UCSD-AML1 (cell line): Measurements from ENCODE around the gene TCAP.

ENCODE experiments used
- DNase-seq: peaks from one replicate; lab custom pipeline; 2025; ENCODE audit not compliant: unreplicated experiment; lab: John Stamatoyannopoulos, UW

The TCAP gene, protein sequence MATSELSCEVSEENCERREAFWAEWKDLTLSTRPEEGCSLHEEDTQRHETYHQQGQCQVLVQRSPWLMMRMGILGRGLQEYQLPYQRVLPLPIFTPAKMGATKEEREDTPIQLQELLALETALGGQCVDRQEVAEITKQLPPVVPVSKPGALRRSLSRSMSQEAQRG

DNA sequence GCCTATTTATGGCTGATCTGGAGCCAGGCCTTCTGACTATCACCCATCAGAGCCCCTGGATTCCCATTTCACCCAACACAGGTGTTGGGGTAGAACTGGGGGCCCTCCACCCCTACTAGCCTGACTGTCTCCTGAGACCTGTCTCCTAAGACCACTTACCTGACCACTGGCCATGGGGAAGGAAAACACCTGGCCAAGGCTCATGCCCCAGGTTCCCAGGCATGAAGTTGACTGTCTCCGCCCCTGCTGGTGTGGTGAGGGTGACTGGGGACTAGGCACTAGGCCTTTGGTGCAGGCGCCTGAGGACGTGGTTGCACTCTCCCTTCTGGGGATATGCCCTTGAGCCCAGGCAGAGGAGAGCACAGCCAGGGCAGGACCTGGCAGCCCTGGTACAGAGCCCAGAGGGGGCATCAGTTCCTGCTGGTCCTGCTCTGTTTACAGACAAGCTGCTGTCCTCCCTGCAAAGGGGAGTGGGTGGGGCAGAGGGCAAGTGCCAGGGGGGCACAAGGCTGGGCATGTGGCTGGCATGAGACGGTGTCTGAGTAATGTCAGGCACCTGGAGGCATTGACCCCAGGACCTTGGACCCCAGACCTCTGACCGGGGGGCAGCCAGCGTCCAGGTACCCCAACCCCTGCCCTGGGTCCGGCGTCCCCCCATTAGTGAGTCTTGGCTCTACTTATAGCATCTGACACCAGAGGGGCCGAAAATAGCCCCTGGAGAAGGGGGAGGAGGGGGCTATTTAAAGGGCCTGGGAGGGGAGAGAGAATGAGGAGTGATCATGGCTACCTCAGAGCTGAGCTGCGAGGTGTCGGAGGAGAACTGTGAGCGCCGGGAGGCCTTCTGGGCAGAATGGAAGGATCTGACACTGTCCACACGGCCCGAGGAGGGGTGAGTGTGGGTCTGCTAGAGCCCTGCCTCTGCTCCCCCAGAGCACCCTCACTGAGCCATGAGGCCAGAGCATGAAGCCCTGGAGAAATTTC lies at the start of gene TCAP:
TCAP (plus strand) TSS at position 769 of the 981 bp plus-strand sequence; CDS start at position 780, 11 bp downstream.
- no peak for DNase-seq

DNA sequence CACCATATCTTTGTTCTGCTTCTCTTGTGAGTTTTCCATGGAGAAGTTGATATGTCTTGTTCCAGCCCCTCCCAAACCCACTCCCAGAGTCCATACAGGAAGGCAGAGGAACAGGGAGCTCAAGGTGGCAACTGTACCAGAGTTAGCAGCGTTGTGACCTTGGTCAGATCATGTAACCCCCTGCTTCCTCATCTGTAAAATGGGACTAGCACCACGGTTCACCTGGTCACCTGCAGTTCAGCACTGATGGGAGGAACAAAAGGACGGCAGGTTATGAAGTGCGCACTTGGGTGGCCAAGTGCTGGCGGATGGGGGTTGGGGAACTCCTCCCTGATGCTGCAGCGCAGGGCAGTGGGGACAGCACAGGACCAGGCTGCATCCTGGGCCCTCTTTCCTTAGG lies 49.7 kb upstream of the TCAP start:
- DNase-seq: no peak

DNA sequence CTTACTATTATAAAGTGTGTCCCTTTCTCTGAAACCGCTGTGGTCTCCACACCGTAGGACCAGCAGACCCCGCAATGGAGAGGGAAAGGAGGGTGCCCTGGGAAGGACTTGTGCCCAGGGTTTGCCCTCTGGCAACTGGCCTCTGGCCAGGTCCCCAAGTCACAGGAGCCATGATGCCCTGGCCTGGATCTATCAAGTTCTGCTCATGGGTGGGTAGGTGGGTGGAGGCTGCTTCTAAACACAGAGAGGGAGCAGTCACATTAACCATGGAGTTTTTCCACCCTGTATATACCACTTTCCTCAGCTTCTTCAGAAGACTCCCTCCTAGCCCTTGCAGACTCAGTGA lies 48.1 kb upstream of the TCAP start:
- DNase-seq: no peak

DNA sequence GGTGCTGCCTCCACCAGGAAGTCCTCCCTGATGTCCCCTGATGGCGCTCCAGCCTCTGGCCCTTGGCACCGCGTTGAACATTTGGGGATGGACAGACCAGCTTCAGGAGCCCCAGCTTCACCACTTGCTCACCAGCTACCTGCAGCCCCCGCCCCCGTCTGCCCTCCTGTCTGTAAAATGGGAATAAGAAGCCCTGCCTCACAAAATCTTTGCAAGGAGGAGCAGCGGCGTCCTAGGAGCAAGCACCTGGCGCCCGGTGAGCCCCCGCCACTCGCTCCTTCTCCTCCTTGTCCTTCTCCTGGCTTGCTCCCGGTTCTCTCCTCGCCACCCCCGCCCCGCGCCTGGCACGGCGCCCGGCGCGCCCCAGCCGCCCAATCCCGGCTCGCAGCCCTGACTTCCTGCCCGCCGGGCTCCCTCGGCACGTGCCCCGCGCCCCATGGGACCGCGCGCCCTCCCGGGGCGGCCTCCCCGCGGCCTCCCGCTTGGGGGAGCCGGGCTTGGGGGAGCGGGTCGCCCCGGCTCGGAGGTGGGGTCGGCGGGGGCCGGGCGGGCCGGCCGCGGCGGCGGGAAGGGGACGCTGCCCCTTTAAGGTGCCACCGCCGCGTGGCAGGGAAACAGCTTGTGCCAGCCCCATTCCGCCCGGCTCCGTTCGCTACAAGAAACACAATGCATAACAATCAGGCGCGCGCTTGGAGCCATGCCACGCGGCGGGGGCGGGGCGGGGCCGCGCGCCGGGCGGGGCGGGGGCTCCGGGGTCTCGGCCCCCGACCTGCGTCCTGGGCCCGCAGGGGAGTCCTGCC lies 47.5 kb upstream of the TCAP start:
- DNase-seq: peak; percentile 60

DNA sequence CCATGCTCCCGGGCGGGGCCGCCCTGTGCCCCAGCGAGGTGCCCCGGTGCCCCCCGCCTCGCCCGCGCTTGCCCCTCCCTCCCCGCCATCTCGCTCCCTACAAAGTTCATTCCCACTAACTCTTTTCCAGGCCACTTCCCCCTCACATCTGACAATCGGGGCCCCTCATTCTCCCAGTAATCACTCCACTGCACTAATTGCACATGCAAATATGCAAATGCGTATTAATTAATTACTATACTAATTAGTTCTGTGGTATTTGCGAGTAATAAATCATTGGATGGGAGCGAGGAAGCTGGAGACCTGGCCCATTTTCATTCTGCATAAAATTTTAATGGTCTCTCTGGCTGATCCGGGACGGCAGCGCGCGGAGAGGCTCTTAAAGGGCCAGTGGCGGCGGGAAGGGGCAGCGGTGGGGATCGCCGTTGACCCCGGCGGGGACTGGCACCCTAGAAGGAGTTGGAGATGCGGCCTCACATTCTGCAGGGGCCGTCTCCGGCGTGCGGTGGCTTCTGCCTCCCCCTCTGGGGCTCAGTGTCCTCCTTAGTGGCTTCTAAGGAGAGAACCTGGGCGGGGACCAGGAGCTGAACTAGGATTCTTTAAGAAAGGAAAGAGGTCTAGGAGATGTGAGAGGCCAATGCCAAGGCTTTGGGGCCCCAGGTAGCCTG lies 46.8 kb upstream of the TCAP start:
- no peak for DNase-seq

DNA sequence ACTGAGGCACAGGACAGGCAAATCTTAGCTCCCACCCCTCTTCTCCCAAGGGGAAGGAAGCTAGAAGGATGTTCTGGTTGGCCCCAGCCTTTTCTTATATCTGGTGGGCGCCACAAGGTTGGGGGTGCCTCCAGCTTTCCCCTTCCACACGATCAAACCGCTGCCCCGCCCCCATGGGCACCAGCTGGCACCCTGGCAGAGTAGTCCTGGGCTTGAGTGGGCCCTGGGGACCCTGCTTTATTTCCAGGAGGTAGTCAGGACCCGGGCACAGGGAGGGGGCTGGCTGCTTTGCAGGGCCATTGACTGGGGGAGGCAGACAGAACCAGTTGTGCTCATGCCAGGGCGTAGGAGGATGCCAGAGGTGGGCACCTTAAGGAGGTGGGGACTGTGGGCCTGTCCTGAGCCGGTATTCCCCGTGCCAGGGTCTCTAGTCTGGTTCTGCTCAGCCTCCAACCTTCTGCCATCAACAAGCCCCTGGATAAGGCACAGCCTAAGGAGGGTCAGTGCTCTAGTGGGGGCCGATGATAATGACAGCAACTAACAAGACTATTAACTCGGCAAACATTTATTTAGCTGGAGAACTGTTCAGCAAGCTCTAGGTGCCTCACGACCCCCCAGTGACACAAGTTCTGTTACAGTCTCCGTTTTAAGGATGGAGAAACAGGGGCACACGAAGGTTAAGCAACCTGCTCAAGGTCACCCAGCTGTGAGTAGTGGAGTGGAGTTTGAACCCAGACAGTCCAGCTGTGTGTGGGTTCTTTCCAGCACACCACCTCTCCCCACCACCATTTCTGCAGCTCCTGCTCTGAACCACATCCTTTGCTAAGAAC lies 46.0 kb upstream of the TCAP start:
- DNase-seq: no peak

DNA sequence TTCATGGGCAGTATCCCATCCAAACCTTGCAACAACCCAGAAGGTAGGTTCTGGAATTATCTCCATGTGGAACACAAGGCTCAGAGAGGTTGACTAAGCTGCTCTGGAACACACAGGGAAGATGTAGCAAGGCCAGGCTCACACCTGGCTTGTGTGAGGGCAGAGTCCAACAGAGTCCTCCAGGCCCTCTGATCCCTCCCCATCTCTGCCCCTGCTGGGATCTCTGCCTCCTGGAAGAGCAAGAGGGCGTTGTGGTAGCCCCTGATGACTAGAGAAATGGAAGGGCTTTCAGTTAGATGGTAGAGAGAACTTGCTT lies 45.4 kb upstream of the TCAP start:
- no peak for DNase-seq

DNA sequence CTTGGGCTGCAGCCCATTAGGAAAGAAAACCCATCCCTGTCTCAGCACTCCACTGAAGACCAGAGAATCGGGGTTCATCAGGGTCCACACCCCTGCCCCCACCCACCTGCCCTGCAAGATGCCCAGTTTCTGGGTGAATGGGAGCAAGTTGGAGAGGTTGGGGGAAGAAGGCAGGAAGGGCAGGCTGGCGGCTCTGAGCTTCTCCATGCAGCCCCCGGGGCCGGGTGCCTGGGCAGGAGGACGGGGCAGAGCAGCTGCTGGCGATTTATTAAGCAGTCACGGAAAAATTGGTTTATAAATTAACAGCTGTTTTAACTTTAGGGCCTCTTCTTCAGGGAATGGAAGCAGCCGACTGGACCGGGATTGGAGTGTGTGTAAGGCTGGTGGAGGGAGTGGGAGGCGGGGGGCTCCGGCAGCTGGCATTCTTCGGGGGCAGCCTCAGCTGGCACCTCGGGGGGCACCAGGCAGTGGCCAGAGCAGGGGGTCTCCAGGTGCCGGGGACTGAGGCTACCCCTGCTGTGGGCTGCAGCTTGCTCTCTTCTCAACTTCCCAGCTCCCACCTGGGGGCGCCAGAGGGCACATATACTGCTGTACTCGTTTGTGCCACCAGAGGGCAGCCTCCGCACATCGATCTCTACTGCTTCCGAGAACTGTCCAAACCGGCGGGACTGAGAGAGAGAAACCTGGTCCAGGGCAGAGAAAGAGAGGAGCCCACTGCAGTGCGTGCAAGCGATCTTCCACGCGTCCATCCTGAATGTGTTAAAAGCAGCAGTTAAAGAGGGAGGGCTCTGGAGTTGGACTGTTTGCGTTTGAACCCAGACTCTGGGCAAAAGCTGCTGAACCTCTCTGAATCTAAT lies 43.4 kb upstream of the TCAP start:
- DNase-seq: peak; percentile 87

DNA sequence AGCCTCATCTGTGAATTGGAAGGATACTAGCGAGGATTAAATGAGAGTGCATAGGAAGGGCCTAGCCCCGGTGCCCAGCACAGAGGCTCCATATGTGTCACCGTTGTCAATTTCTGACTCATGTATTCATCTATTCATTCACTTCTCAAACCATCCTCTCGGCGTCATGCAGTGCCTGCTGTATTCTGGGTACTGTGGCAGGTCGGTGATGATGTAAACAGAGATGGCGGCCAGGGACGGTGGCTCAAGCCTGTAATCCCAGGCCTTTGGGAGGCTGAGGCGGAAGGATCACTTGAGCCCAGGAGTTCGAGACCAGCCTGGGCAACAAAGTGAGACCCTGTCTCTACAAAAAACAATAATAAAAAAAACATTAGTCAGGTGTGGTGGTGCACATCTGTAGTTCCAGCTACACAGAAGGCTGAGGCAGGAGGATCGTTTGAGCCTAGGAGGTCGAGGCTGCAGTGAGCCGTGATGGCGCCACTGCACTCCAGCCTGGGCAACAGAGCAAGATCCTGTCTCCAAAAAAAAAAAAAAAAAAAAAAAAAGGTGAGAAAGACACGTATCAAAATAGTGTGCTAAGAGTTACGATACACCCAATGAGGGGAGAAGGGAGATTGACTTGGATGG lies 42.7 kb upstream of the TCAP start:
- no peak for DNase-seq

DNA sequence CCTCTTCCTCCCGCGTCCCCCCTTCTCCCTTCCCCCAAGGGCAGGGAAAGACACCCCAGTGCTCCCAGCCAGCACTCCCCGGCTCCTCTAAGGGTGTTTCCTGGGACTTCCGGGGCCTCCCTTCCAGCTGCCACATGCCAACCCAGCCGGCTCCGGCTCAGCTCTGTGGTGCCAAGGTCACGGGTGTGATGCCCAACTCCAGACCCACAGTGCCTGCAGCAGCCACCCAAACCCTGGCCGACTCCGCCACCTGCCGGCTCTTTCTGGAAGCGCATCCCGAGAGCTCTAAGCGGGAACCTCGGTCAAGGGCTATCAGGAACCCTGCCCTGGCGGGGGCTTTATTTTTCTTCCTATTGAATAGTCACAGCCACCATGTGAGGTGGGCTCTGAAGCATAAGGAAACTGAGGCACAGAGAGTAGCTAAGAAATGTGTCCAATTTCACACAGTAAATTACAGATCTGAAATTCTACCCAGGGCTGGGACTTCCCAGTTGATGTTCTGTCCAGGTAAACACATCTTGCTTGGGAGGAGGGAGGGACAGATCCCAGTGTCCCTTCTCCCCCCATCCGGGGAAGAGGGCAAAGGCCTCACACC lies 41.7 kb upstream of the TCAP start:
- DNase-seq: peak; percentile 84

DNA sequence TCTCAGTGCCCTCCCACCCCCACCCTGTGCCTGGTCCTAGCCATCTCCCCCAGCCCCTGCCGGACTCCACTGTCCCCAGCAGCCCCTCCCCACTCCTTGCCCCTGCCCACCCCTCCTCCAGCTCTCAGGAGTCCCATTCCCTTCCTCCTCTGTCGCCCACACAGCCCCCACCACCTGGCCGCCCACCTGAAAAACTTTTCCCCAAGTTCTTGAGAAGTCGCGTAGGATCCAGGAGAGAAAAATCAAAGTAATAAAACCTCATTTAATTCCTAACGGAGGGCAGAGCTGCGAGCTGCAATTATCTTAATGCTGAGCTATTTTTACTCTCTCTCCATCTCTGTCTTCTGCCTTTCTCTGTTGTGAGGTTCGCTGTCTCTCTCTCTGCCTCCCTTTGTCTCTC lies 40.8 kb upstream of the TCAP start:
- no peak for DNase-seq

DNA sequence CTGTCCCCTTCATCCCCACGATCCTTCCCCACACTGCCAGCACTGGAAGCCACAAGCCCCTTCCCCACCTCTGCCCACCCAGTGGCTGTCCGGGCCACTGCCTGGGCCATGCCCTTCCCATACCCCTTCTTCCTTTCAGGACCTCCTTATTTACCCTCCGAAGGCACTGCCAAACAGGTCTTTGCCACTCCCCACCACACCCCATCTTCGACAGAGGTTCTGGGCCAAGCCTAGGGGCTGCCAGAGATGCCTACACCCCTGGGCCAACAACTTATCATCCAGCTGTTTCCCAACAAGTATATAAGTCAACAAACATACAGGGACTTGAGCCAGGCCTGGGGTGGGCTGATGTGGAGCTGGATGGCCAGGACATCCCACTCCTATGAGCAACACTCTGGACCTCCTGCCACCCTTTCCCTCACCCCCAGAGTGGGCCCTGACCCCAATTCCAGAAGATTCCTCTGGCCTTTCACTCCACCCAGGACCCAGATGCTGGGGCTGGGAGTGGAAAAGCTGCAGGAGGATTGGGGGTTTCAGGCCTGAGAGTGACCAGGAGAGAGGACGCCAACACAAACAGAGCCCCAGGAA lies 39.9 kb upstream of the TCAP start:
- no peak for DNase-seq

DNA sequence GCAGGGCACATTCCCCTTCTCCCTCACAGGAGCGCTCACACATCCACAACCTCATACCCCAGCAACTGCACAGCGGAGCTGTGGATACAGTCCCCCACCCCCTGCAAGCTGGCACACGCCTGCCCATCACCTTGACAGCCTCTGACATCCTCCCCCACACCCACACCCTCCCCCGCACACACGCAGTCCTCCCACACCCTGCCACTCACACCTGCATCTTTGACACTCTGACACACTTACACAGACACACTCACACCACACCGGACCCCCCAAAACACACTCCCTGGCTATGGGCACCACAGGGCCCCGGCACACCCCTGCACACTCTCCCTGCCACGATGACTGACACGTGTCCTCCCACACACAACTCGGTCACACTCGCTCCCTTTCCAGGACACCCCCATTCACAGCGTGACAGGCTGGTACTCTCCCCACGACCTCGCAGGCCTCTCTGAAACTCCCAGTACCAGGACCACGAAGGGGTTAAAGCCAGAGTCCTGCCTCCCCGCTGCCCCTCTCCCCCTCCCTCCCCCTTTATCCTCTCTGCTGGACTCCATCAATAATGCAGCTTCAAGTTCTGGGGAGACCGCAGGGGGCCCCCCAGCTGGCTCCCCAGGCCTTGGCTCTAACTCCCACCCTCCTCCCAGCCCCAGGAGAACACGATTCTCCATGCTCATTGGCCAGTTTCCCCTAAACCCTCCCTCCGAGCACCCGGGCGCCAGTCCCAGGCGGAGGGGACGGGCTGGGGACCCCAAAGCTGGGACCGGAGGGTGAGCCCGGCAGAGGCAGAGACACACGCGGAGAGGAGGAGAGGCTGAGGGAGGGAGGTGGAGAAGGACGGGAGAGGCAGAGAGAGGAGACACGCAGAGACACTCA lies 38.7 kb upstream of the TCAP start, which contains the start of gene PPP1R1B:
PPP1R1B (plus strand) TSS at position 782 of the 876 bp plus-strand sequence. CDS start 441 bp downstream, outside the sequence.
- DNase-seq: no peak

DNA sequence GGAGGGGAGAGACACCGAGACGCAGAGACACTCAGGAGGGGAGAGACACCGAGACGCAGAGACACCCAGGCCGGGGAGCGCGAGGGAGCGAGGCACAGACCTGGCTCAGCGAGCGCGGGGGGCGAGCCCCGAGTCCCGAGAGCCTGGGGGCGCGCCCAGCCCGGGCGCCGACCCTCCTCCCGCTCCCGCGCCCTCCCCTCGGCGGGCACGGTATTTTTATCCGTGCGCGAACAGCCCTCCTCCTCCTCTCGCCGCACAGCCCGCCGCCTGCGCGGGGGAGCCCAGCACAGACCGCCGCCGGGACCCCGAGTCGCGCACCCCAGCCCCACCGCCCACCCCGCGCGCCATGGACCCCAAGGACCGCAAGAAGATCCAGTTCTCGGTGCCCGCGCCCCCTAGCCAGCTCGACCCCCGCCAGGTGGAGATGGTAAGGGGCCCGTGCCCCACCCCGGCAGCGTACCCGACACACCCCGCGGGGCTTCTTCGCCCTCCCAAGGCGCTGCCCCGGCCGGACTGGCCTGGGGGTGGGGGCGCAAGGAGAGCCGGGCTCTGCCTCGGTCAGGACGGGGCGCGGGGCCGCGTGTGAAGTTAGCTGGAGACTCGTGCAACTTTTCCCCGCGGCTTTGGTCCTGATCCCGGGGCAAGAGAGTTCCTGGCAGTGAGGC lies 38.0 kb upstream of the TCAP start:
- no peak for DNase-seq

DNA sequence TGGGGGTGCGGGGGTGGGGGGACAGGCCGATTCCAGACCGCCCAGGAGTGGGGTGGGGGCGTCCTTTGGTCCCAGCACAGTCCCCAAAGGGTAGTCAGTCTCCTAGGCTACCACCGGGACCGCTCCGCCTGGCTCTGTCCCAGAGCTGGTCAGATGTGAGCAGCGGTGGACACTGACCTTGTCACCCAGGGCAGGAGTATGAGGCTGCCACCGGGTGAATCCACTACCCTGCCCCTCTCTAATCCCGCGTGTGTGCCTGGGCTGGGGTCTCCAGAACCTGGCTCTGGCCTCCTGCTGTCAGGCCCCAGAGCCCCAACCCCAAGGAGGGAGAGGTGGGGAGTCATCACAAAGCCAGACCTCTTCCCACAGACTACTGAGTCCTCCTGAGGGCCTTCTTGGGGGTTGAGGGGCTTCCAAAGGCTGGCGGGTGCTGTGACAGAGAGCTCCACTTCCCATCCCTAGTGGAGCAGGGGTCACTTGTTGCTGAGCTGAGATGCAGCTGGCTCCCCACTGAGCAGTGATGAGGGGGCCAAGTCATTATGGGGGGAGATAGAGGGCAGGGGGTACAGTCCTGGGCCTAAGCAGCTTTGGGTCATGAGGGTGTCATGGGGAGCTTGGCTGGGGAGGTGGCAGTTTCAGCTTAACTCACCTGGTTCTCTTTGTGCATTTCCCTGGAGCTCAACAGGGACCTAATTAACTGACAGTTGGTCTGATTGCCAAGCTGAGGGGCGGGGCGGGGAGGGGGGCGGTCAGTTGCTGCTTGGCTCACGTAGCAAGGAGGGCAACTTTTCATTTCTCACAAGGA lies 37.2 kb upstream of the TCAP start:
- DNase-seq: no peak
